Calu3 (cell line): ENCODE data around the gene PCGF3. TPM values are rescaled to one million over a fixed set of nuclear protein-coding genes. Genes with fewer than 3 reads are reported as not detected.

Source experiments
- BruUV-seq: library from RNA; stranded (reverse); fragments of 400-500 nt; replicated peaks from 2 replicates; lab custom pipeline; 2021; lab: Mats Ljungman, UMichigan
- CTCF ChIA-PET: fragments of 300-600 bp; sonication (Branson Sonifier 250); formaldehyde crosslinking; loops from one replicate; lab custom pipeline; 2022; ENCODE audit warnings: antibody characterized with exemption; lab: Charles Lee
- DNase-seq: peaks from one replicate; pipeline ENCODE4 v3.0.0; 2022
- H3K27ac Mint-ChIP-seq: one replicate; pipeline ENCODE4 v1.8.0; 2022; ENCODE audit warnings: mixed read lengths; ENCODE audit not compliant: unreplicated experiment
- H3K27me3 Mint-ChIP-seq: one replicate; pipeline ENCODE4 v1.8.0; 2022; ENCODE audit warnings: mixed read lengths; ENCODE audit not compliant: unreplicated experiment
- H3K36me3 Mint-ChIP-seq: one replicate; pipeline ENCODE4 v1.8.0; 2022; ENCODE audit warnings: mild to moderate bottlenecking, moderate library complexity, mixed read lengths; ENCODE audit not compliant: insufficient read depth, unreplicated experiment
- H3K4me1 Mint-ChIP-seq: one replicate; pipeline ENCODE4 v1.8.0; 2022; ENCODE audit warnings: mild to moderate bottlenecking, low read depth, mixed read lengths; ENCODE audit not compliant: unreplicated experiment
- H3K4me3 Mint-ChIP-seq: one replicate; pipeline ENCODE4 v1.8.0; 2022; ENCODE audit warnings: mild to moderate bottlenecking, low read depth, moderate library complexity, mixed read lengths; ENCODE audit not compliant: unreplicated experiment
- H3K9me3 Mint-ChIP-seq: one replicate; pipeline ENCODE4 v1.8.0; 2022; ENCODE audit warnings: low read depth, mixed read lengths; ENCODE audit not compliant: unreplicated experiment
- CTCF ChIP-seq: fragments of 200-600 bp; IDR thresholded peaks from one replicate; pipeline ENCODE4 v1.8.0; 2022; ENCODE audit warnings: antibody characterized with exemption; ENCODE audit not compliant: unreplicated experiment
- intact Hi-C: fragments of 100-400 bp; cut with micrococcal nuclease; formaldehyde crosslinking; loops from one replicate; pipeline ENCODE4 v1.10.0; 2022; ENCODE audit not compliant: unreplicated experiment
- total RNA-seq: library from RNA; stranded (reverse); gene quantifications from 2 replicates; pipeline ENCODE4 v1.2.3, GENCODE V29; 2022

Gene PCGF3
- total RNA-seq, 1 experiment from 2014 or later = 30.0 TPM

DNA sequence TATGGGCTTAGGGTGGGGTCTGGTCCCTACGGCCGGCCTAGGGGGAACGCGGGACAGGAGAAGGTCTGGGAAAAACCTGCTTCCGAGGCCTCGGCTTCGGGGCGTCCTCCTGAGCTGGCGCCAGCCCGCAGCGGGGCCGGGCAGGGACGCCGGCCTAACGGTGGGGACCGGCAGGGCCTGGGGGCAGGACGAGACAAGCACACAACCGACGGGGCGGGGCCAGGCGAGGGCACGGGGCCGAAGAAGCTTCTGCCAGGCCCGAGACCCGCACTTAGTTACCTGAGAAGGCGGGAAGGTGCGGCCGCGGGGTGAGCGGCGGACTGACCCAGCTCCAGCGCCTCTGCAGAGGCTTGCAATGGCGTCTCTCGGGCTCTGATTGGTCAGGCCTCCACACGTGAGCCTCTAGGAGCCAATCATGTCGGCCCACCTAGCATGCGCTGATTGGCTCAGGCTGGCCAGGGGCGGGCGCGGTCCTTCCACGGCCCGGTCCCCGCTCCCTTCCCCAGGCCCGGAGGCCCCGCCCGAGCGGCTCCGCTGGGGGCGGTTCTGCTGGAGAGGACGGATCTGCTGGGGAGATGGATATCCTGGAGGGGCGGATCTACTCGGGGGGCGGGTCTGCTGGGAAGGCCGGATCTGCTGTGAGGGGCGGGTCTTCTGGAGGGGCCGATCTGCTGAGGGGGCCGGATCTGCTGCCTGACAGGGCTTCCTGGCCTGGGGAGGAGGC is 76.0 kb downstream of the PCGF3 start:
- no peak for TF ChIP-seq CTCF
- CTCF ChIA-PET = no interaction called here
- no TSS peak for BruUV-seq
- DNase-seq = peak; percentile 97
- peak overlapping the region; percentile 71 for H3K4me3 Mint-ChIP-seq
- intact Hi-C loops = no loop called here
- H3K27ac Mint-ChIP-seq = peak overlapping the region; percentile 72
- peaks cover 57% of the 10 kb centered on the region for H3K36me3 Mint-ChIP-seq
- no peaks in the 10 kb centered on the region for H3K9me3 Mint-ChIP-seq
- no peaks in the 10 kb centered on the region for H3K4me1 Mint-ChIP-seq
- peaks cover under 1% of the 10 kb centered on the region for H3K27me3 Mint-ChIP-seq

DNA sequence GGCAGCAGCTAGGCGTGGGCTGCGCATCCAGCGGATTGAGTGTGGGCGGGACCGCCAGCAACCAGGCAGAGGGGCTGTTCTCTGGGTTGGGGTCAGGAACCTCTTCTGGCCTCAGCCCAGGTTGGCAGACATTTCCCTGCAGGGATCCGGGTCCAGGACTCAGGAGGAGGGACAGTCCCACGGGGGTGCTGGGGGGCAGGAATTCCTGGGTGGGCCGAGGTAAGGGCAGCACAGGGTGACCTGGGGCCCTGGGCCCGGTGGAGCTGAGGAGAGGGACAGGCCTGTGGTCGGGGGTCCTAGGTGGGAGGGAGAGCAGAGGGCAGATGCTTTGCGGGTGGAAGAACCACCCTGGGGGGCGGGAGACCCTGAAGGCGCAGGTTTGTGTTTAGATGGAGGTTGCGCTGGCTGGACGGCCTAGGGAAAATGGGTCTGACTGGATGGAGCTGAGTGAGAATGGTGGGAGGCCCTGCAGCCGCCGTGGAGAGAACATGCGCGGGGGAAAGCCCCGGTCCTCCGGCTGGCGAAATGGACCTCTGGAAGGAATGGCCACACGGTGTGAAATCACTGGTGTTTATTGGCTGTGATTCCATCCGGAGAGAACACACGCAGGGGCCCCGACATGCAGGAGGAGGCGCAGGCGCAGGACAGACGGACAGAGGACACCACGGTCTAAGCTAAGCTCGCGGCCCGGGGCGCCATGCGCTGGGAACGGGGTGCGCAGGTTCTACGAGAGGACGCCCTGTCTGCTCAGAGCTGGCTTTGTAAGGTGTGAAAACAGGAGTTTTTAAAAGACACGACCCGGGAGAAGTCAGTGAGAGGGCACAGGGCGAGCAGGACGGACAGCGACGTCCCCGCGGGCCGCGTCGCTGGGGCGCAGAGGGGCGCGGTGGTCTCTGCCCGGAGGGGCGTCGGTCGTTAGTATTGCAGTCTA is 79.0 kb downstream of the PCGF3 start:
- no peak for TF ChIP-seq CTCF
- no TSS peak for BruUV-seq
- peaks cover 34% of the 10 kb centered on the region for H3K36me3 Mint-ChIP-seq
- H3K4me1 Mint-ChIP-seq = no peaks in the 10 kb centered on the region
- CTCF ChIA-PET = no interaction called here
- no peak for DNase-seq
- intact Hi-C loops = no loop called here
- H3K4me3 Mint-ChIP-seq = no peak overlapping the region
- peaks cover 12% of the 10 kb centered on the region for H3K27me3 Mint-ChIP-seq
- no peak overlapping the region for H3K27ac Mint-ChIP-seq
- H3K9me3 Mint-ChIP-seq = no peaks in the 10 kb centered on the region

DNA sequence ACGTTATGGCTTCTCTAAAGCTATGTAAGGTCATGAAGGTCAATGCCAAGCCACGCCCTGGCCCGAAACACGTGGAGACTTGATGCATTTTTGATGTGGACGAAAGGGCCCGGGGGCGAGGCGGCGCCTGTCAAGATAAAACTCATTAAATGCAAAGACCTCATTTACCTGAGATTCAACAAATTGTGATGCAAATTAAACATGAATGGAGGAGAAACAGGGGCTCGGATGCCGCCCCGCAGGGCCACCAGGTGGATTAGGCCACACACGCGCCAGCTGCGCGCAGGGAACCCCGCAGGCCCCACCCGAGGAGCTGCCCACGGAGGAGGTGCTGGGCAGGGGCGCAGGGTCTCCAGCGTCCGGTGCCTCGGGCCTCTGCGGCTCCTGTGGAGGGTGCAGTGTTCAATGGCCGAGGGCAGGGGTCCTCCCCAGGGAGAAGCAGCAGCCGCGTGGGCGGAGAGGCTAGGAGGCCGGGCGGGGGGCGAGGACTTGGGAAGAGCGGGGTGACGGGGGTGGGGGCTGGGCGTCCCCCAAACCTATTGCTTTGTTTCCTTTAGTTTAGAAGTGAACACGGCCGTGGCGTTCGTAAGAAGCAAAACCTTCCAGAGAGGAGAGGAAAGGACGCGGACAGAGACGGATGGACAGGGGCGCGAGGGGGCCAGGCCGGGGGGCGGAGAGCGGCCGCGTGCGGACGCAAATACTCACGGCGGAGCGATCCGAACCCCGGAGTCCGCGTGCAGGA is 79.9 kb downstream of the PCGF3 start:
- TF ChIP-seq CTCF = no peak
- Mint-ChIP-seq H3K4me3 (no peak overlapping the region), H3K4me1 (no peaks in the 10 kb centered on the region), H3K36me3 (peaks cover 25% of the 10 kb centered on the region), H3K9me3 (no peaks in the 10 kb centered on the region), H3K27me3 (peaks cover 16% of the 10 kb centered on the region), H3K27ac (no peak overlapping the region)
- BruUV-seq = no TSS peak
- CTCF ChIA-PET = no interaction called here
- no peak for DNase-seq
- intact Hi-C loops = no loop called here

DNA sequence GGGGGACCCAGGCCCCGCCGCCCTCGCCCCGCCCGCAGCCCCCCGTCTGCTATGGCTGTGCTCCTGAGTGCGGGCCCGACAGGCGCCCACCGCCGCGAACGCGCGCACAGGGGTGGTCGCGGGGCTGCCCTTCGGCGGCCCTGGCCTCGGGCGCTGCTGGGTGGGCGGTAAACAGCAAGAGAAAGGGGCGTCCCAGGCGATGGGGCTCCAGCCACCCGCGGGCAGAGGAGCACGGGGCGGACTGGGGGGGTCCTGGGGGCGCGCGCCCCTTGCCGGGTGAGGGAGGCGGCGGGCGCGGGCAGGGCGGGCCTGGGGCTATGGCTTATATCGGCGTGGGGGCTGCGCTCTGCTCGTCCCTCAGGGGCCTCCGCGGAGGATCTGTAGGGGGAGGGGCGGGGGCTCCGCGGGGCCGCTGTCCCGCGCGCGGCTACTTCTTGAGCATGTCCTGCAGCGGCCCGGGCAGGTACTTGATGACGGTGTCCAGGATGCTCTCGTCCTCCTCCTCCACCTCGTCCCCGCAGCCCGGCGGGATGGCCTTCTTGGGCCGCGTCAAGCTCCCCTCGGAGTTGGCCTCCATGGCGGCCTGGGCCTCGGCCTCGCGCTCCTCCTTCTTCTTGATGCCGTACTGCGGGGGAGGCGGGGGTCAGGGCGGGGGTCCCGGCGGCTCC is 80.6 kb downstream of the PCGF3 start:
- H3K9me3 Mint-ChIP-seq = no peaks in the 10 kb centered on the region
- peaks cover 18% of the 10 kb centered on the region for H3K36me3 Mint-ChIP-seq
- no peaks in the 10 kb centered on the region for H3K4me1 Mint-ChIP-seq
- H3K27ac Mint-ChIP-seq = no peak overlapping the region
- no TSS peak for BruUV-seq
- DNase-seq = no peak
- TF ChIP-seq CTCF = no peak
- intact Hi-C loops = no loop called here
- CTCF ChIA-PET = no interaction called here
- H3K27me3 Mint-ChIP-seq = peaks cover 24% of the 10 kb centered on the region
- no peak overlapping the region for H3K4me3 Mint-ChIP-seq
